Pancreas (tissue), 10 donors: ENCODE data around the gene GPRC5A. TPM values are rescaled to one million over a fixed set of nuclear protein-coding genes. Genes with fewer than 3 reads are reported as not detected.

Experiments
- ATAC-seq, 4 donors: fragments of 200-7000 bp; cut with Tn5 transposase; one replicate each; pipeline versions ENCODE4 v1.8.0 to v1.9.1; 2020; ENCODE audit warnings: mild to moderate bottlenecking in 4 of 4, moderate library complexity in 4 of 4
- DNase-seq, 6 donors: peaks; one replicate each; pipeline ENCODE4 v3.0.0-alpha.2; 2020
- FAIRE-seq: peaks from 2 replicates; lab custom pipeline; 2012; peaks lifted over from hg19 to GRCh38; lab: Jason Lieb, UNC
- H3K27ac ChIP-seq, 4 donors: fragments of 200-600 bp; sonication (generic); 1 replicate in 3 of 4; 2 replicates in 1 of 4; pipeline versions ENCODE4 v1.5.0 to v1.8.0; 2020
- H3K27me3 ChIP-seq, 4 donors: fragments of 200-600 bp; one replicate each; pipeline ENCODE4 v1.8.0; 2021
- H3K36me3 ChIP-seq, 3 donors: fragments of 200-600 bp; sonication (generic) in 1 of 3; one replicate each; pipeline versions ENCODE4 v1.5.0 to v1.8.0; 2020 to 2021
- H3K4me1 ChIP-seq, 3 donors: fragments of 200-600 bp; one replicate each; pipeline ENCODE4 v1.8.0; 2021
- H3K4me3 ChIP-seq, 4 donors: fragments of 200-600 bp; sonication (generic) in 2 of 4; one replicate each; pipeline versions ENCODE4 v1.5.0 to v1.8.0; 2020 to 2021
- H3K9me3 ChIP-seq, 4 donors: fragments of 200-600 bp; one replicate each; pipeline ENCODE4 v1.8.0; 2021
- WGBS, 2 donors: extraction: QIAGEN DNeasy Blood & Tissue Kit; methylation state at CpG; one replicate each; pipeline ENCODE4 v1.1.7; 2013; 5-methylcytosine and 5-hydroxymethylcytosine counted together
- intact Hi-C, 3 donors: fragments of 100-400 bp; cut with DNase I; formaldehyde crosslinking; loops; one replicate each; pipeline versions ENCODE4 v1.11.1 to v1.14.2; 2022
- polyA plus RNA-seq, 2 donors: library from polyadenylated mRNA; stranded (reverse); fragments of 200-250 nt; gene quantifications; one replicate each; pipeline ENCODE4 v1.2.3, GENCODE V29; 2013
- total RNA-seq, 6 donors: library from RNA; stranded (reverse); fragmentation: NEBNext Ultra II Directional in 4 of 6; extraction: Animal tissue kit (Norgen Biotek cat#: 25700) in 4 of 6; gene quantifications; one replicate each; pipeline versions ENCODE4 v1.2.1 to v1.2.4, GENCODE V29; 2021 to 2023
- TF ChIP-seq, protein P1 (sequence below), 4 donors: fragments of 200-600 bp; sonication (generic) in 3 of 4; IDR thresholded peaks; one replicate each; pipeline versions ENCODE4 v1.5.0 to v1.8.0; 2021; ENCODE audit warnings: antibody characterized with exemption in 4 of 4
- donor health status: healthy with polysubstance abuse.
- donor health status: DM: no; HTN: no; CAD: no; lungs with moderate emphysema.
- donor health status: DM: no; HTN: no; CAD: no.
- donor health status: control.
- donor health status: control.
- donor health status: Bipolar disorder and iron deficiency.
- donor health status: DM: yes; HTN: yes; CAD: no.
- donor health status: DM: no; HTN: no; CAD: no.
- donor health status: DM: no; HTN: no; CAD: no.
- donor health status: DM: yes; HTN: yes; CAD: no.

GPRC5A gene
- total and polyA plus RNA-seq, 8 donors, result 0.96 to 11.0 (median 2.5) TPM

GRCh38 chr12:12877781-12878455, 13.4 kb upstream of the GPRC5A start:
- intact Hi-C loops, result no loop called here
- H3K4me1 ChIP-seq, result no peaks in the 10 kb centered on the region
- no peak for FAIRE-seq
- H3K4me3 ChIP-seq, result no peak overlapping the region
- H3K27me3 ChIP-seq, result no peaks in the 10 kb centered on the region
- no peaks in the 10 kb centered on the region for H3K9me3 ChIP-seq
- no peak overlapping the region for H3K27ac ChIP-seq
- DNase-seq, result no peak
- TF ChIP-seq, protein P1, sequence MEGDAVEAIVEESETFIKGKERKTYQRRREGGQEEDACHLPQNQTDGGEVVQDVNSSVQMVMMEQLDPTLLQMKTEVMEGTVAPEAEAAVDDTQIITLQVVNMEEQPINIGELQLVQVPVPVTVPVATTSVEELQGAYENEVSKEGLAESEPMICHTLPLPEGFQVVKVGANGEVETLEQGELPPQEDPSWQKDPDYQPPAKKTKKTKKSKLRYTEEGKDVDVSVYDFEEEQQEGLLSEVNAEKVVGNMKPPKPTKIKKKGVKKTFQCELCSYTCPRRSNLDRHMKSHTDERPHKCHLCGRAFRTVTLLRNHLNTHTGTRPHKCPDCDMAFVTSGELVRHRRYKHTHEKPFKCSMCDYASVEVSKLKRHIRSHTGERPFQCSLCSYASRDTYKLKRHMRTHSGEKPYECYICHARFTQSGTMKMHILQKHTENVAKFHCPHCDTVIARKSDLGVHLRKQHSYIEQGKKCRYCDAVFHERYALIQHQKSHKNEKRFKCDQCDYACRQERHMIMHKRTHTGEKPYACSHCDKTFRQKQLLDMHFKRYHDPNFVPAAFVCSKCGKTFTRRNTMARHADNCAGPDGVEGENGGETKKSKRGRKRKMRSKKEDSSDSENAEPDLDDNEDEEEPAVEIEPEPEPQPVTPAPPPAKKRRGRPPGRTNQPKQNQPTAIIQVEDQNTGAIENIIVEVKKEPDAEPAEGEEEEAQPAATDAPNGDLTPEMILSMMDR (IDR thresholded peaks at IDR 0.05), result no peak
- no peak for ATAC-seq
- no peaks in the 10 kb centered on the region for H3K36me3 ChIP-seq
- WGBS, 2 donors, result 82 to 92% methylated on average over 9 of the region's 9 CpGs

- Histone ChIP-seq H3K4me3 (no peak overlapping the region), H3K27ac (no peak overlapping the region), H3K36me3 (no peaks in the 10 kb centered on the region), H3K9me3 (no peaks in the 10 kb centered on the region), H3K27me3 (no peaks in the 10 kb centered on the region), H3K4me1 (no peaks in the 10 kb centered on the region)
- intact Hi-C loops, result no loop called here
- DNase-seq (no peak), ATAC-seq (no peak), FAIRE-seq (no peak)
- TF ChIP-seq, protein P1 (IDR thresholded peaks at IDR 0.05), result no peak
- WGBS, 2 donors, result 88 to 92% methylated on average over 6 of the region's 6 CpGs
Measured at GRCh38 chr12:12880537-12880936, 10.8 kb upstream of the GPRC5A start.

DNA sequence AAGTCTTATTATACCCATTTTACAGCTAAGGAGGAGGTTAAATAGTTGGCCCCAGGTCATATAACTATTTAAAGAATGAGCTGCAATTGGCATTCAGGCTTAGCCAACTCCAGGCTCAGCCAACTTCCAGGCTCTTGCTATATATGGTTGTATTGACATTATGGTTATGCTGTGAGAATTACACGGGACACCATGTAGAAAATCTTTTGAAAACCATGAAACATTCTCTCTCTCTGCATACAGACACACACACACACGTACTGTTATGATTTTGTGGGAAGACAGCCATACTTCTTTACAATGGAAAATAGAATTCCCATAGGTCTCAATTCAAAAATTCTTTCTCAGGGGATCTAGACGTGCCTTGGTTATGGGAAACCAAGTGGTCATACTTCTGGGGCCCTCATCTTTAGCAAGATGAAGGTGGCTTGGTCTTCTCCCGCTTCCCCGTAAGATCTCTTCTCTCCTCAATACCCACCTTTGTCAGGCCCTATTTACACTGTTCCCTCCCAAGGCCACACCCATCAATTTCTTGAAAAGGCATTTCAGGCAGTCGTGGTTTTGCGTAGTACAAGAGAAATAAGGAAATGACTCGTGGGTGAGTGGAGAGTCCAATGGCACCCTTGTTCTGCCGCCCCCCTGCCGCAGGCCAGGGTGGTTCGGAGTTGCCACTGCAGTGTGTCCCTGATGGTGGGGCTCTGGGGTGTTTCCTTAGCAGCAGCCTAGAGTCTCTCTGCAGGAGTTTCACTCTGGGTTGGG, 10.0 kb upstream of the GPRC5A start:
- Histone ChIP-seq H3K27ac (no peak overlapping the region), H3K4me3 (no peak overlapping the region), H3K9me3 (no peaks in the 10 kb centered on the region), H3K4me1 (no peaks in the 10 kb centered on the region), H3K36me3 (no peaks in the 10 kb centered on the region), H3K27me3 (no peaks in the 10 kb centered on the region)
- DNase-seq (no peak), FAIRE-seq (no peak), ATAC-seq (peak in 1 of 4 donors; percentile 18)
- intact Hi-C loops, result no loop called here
- WGBS, 2 donors, result 75 to 77% methylated on average over 11 of the region's 11 CpGs
- TF ChIP-seq, protein P1 (IDR thresholded peaks at IDR 0.05), result no peak

DNA sequence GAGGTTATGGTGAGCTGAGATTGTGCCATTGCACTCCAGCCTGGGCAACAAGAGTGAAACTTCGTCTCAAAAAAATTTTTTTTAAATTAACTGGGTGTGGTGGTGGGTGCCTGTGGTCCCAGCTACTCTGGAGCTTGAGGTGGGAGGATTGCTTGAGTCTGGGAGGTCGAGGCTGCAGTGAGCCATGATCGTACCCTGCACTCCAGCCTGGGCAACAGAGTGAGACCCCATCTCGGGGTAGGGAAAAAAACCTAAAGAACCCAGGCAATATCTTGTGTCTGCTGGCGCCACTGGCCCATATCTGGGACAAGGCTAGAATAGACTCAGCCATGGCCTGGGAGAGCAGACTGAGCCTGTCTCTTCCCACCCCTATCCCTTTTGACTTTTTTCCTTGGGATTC, 9.1 kb upstream of the GPRC5A start:
- Histone ChIP-seq H3K9me3 (no peaks in the 10 kb centered on the region), H3K27me3 (no peaks in the 10 kb centered on the region), H3K36me3 (no peaks in the 10 kb centered on the region), H3K4me1 (no peaks in the 10 kb centered on the region), H3K27ac (no peak overlapping the region), H3K4me3 (no peak overlapping the region)
- intact Hi-C loops, result no loop called here
- FAIRE-seq, result no peak
- no peak for DNase-seq
- no peak for ATAC-seq
- WGBS, 2 donors, result 86 to 89% methylated on average over 5 of the region's 5 CpGs
- TF ChIP-seq, protein P1 (IDR thresholded peaks at IDR 0.05), result no peak
